Suprapubic skin (tissue), 4 donors: ENCODE results near the gene MALAT1. TPM values are rescaled to one million over a fixed set of nuclear protein-coding genes. Genes with fewer than 3 reads are reported as not detected.

Experiments used
- DNase-seq, 2 donors: peaks; one replicate each; pipeline ENCODE4 v3.0.0-alpha.2; 2019; ENCODE audit warnings: low spot score in 2 of 2
- H3K27ac ChIP-seq: fragments of 200-600 bp; sonication (generic); one replicate; pipeline ENCODE4 v1.5.1; 2019
- H3K27me3 ChIP-seq: fragments of 200-600 bp; sonication (generic); one replicate; pipeline ENCODE4 v1.5.1; 2019
- H3K36me3 ChIP-seq: fragments of 200-600 bp; sonication (generic); one replicate; pipeline ENCODE4 v1.5.1; 2019
- H3K4me1 ChIP-seq: fragments of 200-600 bp; sonication (generic); one replicate; pipeline ENCODE4 v1.5.1; 2019
- H3K4me3 ChIP-seq: fragments of 200-600 bp; sonication (generic); one replicate; pipeline ENCODE4 v1.5.1; 2019; ENCODE audit warnings: mild to moderate bottlenecking
- H3K9me3 ChIP-seq: fragments of 200-600 bp; sonication (generic); one replicate; pipeline ENCODE4 v1.5.1; 2019
- EP300 ChIP-seq: sonication (generic); formaldehyde crosslinking; IDR thresholded peaks from one replicate; pipeline ENCODE4 v1.6.1; 2017; ENCODE audit warnings: antibody characterized with exemption
- POLR2A ChIP-seq, 2 donors: fragments of 450-650 bp; IDR thresholded peaks; one replicate each; pipeline ENCODE4 v1.6.1; 2017; ENCODE audit warnings: antibody characterized with exemption in 2 of 2, mild to moderate bottlenecking in 2 of 2, moderate library complexity in 2 of 2
- POLR2AphosphoS5 ChIP-seq, 3 donors: sonication (generic); formaldehyde crosslinking; IDR thresholded peaks; one replicate each; pipeline ENCODE4 v1.6.1; 2017; ENCODE audit warnings: antibody characterized with exemption in 3 of 3
- WGBS: methylation state at CpG from one replicate; pipeline ENCODE4 v1.1.5; 2018; 5-methylcytosine and 5-hydroxymethylcytosine counted together
- total RNA-seq, 4 donors: library from RNA; depleted of rRNA; stranded (reverse); fragments of >200 nt; gene quantifications; one replicate each; pipeline ENCODE4 v1.1.0, GENCODE V29; 2016
- TF ChIP-seq, protein P1 (sequence below), 2 donors: fragments of 200-600 bp in 1 of 2; fragments of 450-650 bp in 1 of 2; sonication (generic) in 1 of 2; IDR thresholded peaks; one replicate each; pipeline ENCODE4 v1.5.1; 2016 to 2019; ENCODE audit warnings: antibody characterized with exemption in 2 of 2, mild to moderate bottlenecking in 1 of 2, moderate library complexity in 1 of 2

MALAT1 gene
- total RNA-seq, 4 donors from 2014 or later = 10,207 to 42,728 (median 11,538) TPM

GRCh38 chr11:65498042-65498726 is 661 bp upstream of the MALAT1 start:
- TF ChIP-seq POLR2AphosphoS5 (IDR thresholded peaks at IDR 0.05) (no peak), POLR2A (IDR thresholded peaks at IDR 0.05) (no peak), EP300 (no peak)
- TF ChIP-seq, protein P1, sequence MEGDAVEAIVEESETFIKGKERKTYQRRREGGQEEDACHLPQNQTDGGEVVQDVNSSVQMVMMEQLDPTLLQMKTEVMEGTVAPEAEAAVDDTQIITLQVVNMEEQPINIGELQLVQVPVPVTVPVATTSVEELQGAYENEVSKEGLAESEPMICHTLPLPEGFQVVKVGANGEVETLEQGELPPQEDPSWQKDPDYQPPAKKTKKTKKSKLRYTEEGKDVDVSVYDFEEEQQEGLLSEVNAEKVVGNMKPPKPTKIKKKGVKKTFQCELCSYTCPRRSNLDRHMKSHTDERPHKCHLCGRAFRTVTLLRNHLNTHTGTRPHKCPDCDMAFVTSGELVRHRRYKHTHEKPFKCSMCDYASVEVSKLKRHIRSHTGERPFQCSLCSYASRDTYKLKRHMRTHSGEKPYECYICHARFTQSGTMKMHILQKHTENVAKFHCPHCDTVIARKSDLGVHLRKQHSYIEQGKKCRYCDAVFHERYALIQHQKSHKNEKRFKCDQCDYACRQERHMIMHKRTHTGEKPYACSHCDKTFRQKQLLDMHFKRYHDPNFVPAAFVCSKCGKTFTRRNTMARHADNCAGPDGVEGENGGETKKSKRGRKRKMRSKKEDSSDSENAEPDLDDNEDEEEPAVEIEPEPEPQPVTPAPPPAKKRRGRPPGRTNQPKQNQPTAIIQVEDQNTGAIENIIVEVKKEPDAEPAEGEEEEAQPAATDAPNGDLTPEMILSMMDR (IDR thresholded peaks at IDR 0.05) = no peak
- Histone ChIP-seq H3K27me3 (no peaks in the 10 kb centered on the region), H3K27ac (peak overlapping the region; percentile 99), H3K9me3 (no peaks in the 10 kb centered on the region), H3K36me3 (peaks cover 20% of the 10 kb centered on the region), H3K4me3 (peak overlapping the region; percentile 66), H3K4me1 (peaks cover 40% of the 10 kb centered on the region)
- 0% methylated on average over 18 of the region's 24 CpGs for WGBS
- peak; percentile 74 to 85 for DNase-seq

GRCh38 chr11:65498727-65498976 is 193 bp upstream of the MALAT1 start:
- DNase-seq = no peak
- H3K27ac ChIP-seq = peak overlapping the region; percentile 99
- peaks cover 21% of the 10 kb centered on the region for H3K36me3 ChIP-seq
- WGBS = under 1% methylated on average over 6 of the region's 6 CpGs
- TF ChIP-seq POLR2AphosphoS5 (IDR thresholded peaks at IDR 0.05) (no peak), POLR2A (IDR thresholded peaks at IDR 0.05) (no peak), EP300 (no peak)
- TF ChIP-seq, protein P1 (IDR thresholded peaks at IDR 0.05) = no peak
- H3K9me3 ChIP-seq = no peaks in the 10 kb centered on the region
- H3K27me3 ChIP-seq = no peaks in the 10 kb centered on the region
- H3K4me3 ChIP-seq = peak overlapping the region; percentile 66
- H3K4me1 ChIP-seq = peaks cover 36% of the 10 kb centered on the region

DNA sequence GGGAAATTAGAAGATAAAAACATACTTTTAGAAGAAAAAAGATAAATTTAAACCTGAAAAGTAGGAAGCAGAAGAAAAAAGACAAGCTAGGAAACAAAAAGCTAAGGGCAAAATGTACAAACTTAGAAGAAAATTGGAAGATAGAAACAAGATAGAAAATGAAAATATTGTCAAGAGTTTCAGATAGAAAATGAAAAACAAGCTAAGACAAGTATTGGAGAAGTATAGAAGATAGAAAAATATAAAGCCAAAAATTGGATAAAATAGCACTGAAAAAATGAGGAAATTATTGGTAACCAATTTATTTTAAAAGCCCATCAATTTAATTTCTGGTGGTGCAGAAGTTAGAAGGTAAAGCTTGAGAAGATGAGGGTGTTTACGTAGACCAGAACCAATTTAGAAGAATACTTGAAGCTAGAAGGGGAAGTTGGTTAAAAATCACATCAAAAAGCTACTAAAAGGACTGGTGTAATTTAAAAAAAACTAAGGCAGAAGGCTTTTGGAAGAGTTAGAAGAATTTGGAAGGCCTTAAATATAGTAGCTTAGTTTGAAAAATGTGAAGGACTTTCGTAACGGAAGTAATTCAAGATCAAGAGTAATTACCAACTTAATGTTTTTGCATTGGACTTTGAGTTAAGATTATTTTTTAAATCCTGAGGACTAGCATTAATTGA is 1.0 kb downstream of the MALAT1 start:
- TF ChIP-seq POLR2AphosphoS5 (IDR thresholded peaks at IDR 0.05) = no peak
- Histone ChIP-seq H3K4me3 (peak overlapping the region; percentile 66), H3K4me1 (peaks cover 35% of the 10 kb centered on the region), H3K27me3 (no peaks in the 10 kb centered on the region), H3K9me3 (no peaks in the 10 kb centered on the region), H3K36me3 (peaks cover 33% of the 10 kb centered on the region), H3K27ac (peak overlapping the region; percentile 99)
- WGBS = 1% methylated on average over 3 of the region's 3 CpGs
- no peak for DNase-seq

DNA sequence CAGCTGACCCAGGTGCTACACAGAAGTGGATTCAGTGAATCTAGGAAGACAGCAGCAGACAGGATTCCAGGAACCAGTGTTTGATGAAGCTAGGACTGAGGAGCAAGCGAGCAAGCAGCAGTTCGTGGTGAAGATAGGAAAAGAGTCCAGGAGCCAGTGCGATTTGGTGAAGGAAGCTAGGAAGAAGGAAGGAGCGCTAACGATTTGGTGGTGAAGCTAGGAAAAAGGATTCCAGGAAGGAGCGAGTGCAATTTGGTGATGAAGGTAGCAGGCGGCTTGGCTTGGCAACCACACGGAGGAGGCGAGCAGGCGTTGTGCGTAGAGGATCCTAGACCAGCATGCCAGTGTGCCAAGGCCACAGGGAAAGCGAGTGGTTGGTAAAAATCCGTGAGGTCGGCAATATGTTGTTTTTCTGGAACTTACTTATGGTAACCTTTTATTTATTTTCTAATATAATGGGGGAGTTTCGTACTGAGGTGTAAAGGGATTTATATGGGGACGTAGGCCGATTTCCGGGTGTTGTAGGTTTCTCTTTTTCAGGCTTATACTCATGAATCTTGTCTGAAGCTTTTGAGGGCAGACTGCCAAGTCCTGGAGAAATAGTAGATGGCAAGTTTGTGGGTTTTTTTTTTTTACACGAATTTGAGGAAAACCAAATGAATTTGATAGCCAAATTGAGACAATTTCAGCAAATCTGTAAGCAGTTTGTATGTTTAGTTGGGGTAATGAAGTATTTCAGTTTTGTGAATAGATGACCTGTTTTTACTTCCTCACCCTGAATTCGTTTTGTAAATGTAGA is 1.7 kb downstream of the MALAT1 start:
- no peaks in the 10 kb centered on the region for H3K9me3 ChIP-seq
- H3K36me3 ChIP-seq = peaks cover 40% of the 10 kb centered on the region
- H3K4me3 ChIP-seq = peak overlapping the region; percentile 66
- H3K27ac ChIP-seq = peak overlapping the region; percentile 99
- H3K27me3 ChIP-seq = no peaks in the 10 kb centered on the region
- DNase-seq = peak in 1 of 2 donors; percentile 68
- WGBS = under 1% methylated on average over 20 of the region's 20 CpGs
- H3K4me1 ChIP-seq = peaks cover 36% of the 10 kb centered on the region
- TF ChIP-seq POLR2AphosphoS5 (IDR thresholded peaks at IDR 0.05) (peak in 2 of 3 donors; percentile 48 to 59), POLR2A (IDR thresholded peaks at IDR 0.05) (peak; percentile 44 to 70)
- TF ChIP-seq, protein P1 (IDR thresholded peaks at IDR 0.05) = no peak

- H3K36me3 ChIP-seq = peaks cover 46% of the 10 kb centered on the region
Measured at GRCh38 chr11:65501186-65501471, 2.3 kb downstream of the MALAT1 start.

More at GRCh38 chr11:65501186-65501471, 2.3 kb downstream of the MALAT1 start:
- H3K27ac ChIP-seq = peak overlapping the region; percentile 99
- H3K27me3 ChIP-seq = no peaks in the 10 kb centered on the region
- DNase-seq = no peak
- WGBS = 0% methylated on average over 2 of the region's 2 CpGs
- no peaks in the 10 kb centered on the region for H3K9me3 ChIP-seq
- H3K4me1 ChIP-seq = peaks cover 36% of the 10 kb centered on the region
- TF ChIP-seq POLR2A (IDR thresholded peaks at IDR 0.05) (peak in 1 of 2 donors; percentile 45), POLR2AphosphoS5 (IDR thresholded peaks at IDR 0.05) (no peak)
- TF ChIP-seq, protein P1 (IDR thresholded peaks at IDR 0.05) = no peak
- H3K4me3 ChIP-seq = peak overlapping the region; percentile 66
